Stomach (tissue), 4 donors: ENCODE measurements around the gene HSPG2.

ENCODE experiments used
- EP300 ChIP-seq: sonication (generic); formaldehyde crosslinking; IDR thresholded peaks from one replicate; pipeline ENCODE4 v1.6.1; 2017; ENCODE audit warnings: antibody characterized with exemption
- POLR2A ChIP-seq, 4 donors: fragments of 450-650 bp; IDR thresholded peaks; one replicate each; pipeline ENCODE4 v1.6.1; 2016; ENCODE audit warnings: antibody characterized with exemption in 4 of 4, control low read depth in 2 of 4, mild to moderate bottlenecking in 1 of 4, moderate library complexity in 1 of 4
- POLR2AphosphoS5 ChIP-seq, 3 donors: sonication (generic); formaldehyde crosslinking; IDR thresholded peaks; one replicate each; pipeline ENCODE4 v1.6.1; 2016; ENCODE audit warnings: antibody characterized with exemption in 3 of 3
- TF ChIP-seq, protein P1 (sequence below), 7 experiments: fragments of 450-650 bp in 4 of 7; fragments of 200-600 bp in 3 of 7; sonication (generic) in 3 of 7; IDR thresholded peaks; one replicate each; pipeline ENCODE4 v1.5.1; 2016 to 2019; ENCODE audit warnings: antibody characterized with exemption in 7 of 7, control low read depth in 2 of 7, mild to moderate bottlenecking in 1 of 7

DNA sequence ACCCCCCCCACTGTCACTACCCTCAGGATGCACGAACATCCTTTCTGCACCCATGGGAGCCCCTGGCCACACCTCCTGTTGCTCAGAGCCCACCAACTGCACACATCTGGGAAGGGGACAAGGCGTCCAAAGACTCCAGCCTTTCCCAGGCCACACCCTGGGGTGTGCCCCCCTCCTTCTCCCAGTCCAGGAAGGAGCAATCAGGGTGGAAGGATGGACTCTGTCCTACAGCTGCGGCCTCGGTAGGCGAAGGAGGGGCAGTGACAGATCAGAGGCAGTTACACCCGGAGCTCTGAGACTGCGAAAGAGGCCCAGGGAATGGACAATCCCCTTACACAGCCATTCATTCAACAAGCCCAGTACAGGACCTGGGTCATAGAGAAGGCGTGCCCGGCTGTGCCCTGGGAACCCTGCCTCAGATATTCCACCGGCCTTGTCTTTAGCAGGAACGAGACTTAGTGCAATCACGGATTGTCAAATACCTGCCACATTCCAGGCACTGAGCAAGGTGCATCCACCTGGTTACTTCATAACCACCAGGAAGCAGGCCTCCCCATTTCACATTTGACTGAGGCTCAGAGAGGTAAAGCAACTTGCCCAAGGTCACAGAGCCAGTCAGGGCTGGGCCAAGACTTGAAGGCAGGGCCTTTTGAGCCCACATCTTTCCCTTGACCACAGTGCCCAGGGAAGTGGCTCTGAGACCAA lies 9.4 kb downstream of the HSPG2 start:
- no peak for TF ChIP-seq EP300
- TF ChIP-seq POLR2A (IDR thresholded peaks at IDR 0.05), result no peak
- TF ChIP-seq, protein P1, sequence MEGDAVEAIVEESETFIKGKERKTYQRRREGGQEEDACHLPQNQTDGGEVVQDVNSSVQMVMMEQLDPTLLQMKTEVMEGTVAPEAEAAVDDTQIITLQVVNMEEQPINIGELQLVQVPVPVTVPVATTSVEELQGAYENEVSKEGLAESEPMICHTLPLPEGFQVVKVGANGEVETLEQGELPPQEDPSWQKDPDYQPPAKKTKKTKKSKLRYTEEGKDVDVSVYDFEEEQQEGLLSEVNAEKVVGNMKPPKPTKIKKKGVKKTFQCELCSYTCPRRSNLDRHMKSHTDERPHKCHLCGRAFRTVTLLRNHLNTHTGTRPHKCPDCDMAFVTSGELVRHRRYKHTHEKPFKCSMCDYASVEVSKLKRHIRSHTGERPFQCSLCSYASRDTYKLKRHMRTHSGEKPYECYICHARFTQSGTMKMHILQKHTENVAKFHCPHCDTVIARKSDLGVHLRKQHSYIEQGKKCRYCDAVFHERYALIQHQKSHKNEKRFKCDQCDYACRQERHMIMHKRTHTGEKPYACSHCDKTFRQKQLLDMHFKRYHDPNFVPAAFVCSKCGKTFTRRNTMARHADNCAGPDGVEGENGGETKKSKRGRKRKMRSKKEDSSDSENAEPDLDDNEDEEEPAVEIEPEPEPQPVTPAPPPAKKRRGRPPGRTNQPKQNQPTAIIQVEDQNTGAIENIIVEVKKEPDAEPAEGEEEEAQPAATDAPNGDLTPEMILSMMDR (IDR thresholded peaks at IDR 0.05), result no peak
- peak; percentile 50 to 82 (median 63) for TF ChIP-seq POLR2AphosphoS5 (IDR thresholded peaks at IDR 0.05)
